Measurements from ENCODE around the gene TRRAP. TPM values are rescaled to one million over a fixed set of nuclear protein-coding genes. Genes with fewer than 3 reads are reported as not detected.

Gene TRRAP
- total and polyA plus RNA-seq, 5 donors from 2014 or later, result 2.9 to 66.5 (median 3.8) TPM

DNA sequence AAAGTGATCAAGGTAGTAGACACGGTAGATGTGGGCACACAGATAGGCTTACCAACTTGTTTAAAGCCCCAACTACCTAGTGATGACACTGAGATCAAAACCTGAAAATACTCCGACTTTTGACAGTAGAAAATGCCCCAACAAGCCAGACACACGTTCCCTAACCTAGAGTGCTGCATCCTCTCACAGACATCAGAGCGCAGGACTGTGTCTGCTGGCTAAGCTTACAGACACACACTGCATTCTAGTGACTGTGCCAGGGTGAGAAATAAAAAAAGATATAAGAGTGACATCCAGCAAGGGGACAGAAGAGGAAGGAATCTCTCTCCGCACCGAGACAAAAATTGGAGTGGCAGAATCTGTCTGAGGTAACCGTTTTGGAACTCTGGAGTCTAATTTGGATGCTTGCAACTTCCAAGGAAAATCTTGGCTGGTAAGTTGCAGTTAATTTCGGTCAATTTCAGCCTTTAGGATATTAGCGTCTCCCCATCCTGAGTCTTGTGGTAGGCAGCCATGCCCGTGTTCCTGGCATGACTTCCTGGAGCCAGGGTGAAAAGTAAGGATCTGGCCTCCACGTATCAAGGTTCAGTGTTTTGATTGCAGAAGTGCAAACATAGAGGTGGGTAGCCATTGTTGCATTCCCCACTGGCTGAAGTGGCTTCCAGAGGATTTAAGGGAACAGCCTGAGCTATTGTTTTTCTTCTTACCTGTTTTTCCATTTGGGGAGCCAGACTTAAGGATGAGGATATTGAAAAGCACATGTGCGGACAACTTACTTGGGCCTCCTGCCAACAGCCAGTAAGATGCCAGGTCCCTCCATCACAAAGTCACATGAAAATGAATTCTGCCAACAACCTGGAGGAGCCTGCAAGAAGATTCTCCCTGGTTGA lies 141.4 kb downstream of the TRRAP start:
- H3K27ac ChIP-seq (ENCODE audit: insufficient read depth, low read length, poor library complexity, severe bottlenecking), result no peak overlapping the region
- DNase-seq (no peak), ATAC-seq (ENCODE audit: low read depth in 2 of 2) (no peak)
- H3K4me1 Mint-ChIP-seq, result peaks cover 11 to 34% (median 17%) of the 10 kb centered on the region in 4 donors
- peaks cover 43% of the 10 kb centered on the region for H3K36me3 Mint-ChIP-seq
- H3K9me3 ChIP-seq (ENCODE audit: control insufficient read depth in 2 of 2, low read length in 2 of 2), result no peaks in the 10 kb centered on the region
- H3K27me3 Mint-ChIP-seq, result no peaks in the 10 kb centered on the region
- H3K4me3 Mint-ChIP-seq, result no peak overlapping the region
- no peak overlapping the region for H3K4me3 ChIP-seq (ENCODE audit: low read depth, low read length)
- H3K27me3 ChIP-seq (ENCODE audit: control insufficient read depth, insufficient read depth, low read length), result no peaks in the 10 kb centered on the region
- H3K4me1 ChIP-seq (ENCODE audit: control insufficient read depth, insufficient read depth, low read length, poor library complexity, severe bottlenecking), result no peaks in the 10 kb centered on the region
- peaks cover 0 to 3% (median 0%) of the 10 kb centered on the region in 7 donors for H3K9me3 Mint-ChIP-seq
- peaks cover 30% of the 10 kb centered on the region for H3K36me3 ChIP-seq (ENCODE audit: control insufficient read depth, insufficient read depth, low read length)
- H3K27ac Mint-ChIP-seq, result peak overlapping the region in 1 of 3 donors; percentile 26

DNA sequence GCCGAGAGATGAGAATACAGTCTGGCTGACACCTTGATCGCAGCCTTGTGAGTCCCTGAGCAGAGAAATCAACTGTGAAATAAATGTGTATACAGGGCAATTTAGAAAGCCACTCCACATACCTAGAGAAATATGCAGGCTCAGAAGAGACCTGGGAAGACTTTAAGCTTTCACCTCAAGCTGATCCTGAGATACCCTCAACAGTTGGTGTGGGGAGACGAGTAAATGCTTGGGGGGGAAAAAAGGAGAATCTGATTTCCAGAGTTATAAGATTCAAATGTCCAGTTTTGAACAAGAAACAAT lies 142.0 kb downstream of the TRRAP start:
- peaks cover 11 to 34% (median 16%) of the 10 kb centered on the region in 4 donors for H3K4me1 Mint-ChIP-seq
- Histone ChIP-seq H3K27ac (ENCODE audit: insufficient read depth, low read length, poor library complexity, severe bottlenecking) (no peak overlapping the region), H3K36me3 (ENCODE audit: control insufficient read depth, insufficient read depth, low read length) (peaks cover 26% of the 10 kb centered on the region), H3K9me3 (ENCODE audit: control insufficient read depth in 2 of 2, low read length in 2 of 2) (no peaks in the 10 kb centered on the region), H3K4me3 (ENCODE audit: low read depth, low read length) (no peak overlapping the region), H3K4me1 (ENCODE audit: control insufficient read depth, insufficient read depth, low read length, poor library complexity, severe bottlenecking) (no peaks in the 10 kb centered on the region), H3K27me3 (ENCODE audit: control insufficient read depth, insufficient read depth, low read length) (no peaks in the 10 kb centered on the region)
- H3K9me3 Mint-ChIP-seq, result peaks cover 0 to 1% (median 0%) of the 10 kb centered on the region in 7 donors
- DNase-seq (no peak), ATAC-seq (ENCODE audit: low read depth in 2 of 2) (no peak)
- no peaks in the 10 kb centered on the region for H3K27me3 Mint-ChIP-seq
- H3K4me3 Mint-ChIP-seq, result no peak overlapping the region
- H3K36me3 Mint-ChIP-seq, result peaks cover 40% of the 10 kb centered on the region
- H3K27ac Mint-ChIP-seq, result peak overlapping the region in 1 of 3 donors; percentile 26

DNA sequence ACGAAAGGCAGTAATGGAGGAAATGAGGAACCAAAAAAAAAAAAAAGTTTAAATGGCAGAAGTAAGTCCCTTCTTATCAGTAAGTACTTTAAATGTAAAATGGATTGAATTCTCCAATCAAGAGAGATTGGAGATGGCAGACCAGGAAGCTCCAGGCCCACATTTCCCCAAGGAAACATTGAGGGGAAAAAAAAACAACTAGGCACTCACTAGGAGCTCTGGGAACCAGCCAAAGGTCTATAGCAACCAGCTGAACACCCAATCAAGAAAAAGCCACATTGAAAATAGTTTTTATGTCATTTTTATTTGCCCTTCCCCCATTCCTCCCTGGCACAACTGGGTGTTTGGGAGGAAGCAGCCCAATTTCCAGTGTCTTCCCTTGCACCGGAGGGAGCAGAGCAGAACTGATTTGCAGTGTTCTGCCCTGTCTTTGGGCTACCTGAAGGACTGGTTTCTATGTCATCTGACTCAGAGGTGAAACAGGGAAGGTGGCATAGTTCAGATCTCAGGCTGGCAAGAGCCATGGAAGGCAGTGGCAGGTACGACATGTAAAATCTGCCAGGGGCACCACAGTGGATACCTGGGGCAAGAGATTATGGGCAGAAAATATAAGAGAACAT lies 143.7 kb downstream of the TRRAP start:
- Mint-ChIP-seq H3K27ac (peak overlapping the region in 2 of 3 donors; percentile 2 to 36), H3K27me3 (no peaks in the 10 kb centered on the region), H3K9me3 (peaks cover 0 to 1% (median 0%) of the 10 kb centered on the region in 7 donors), H3K36me3 (peaks cover 29% of the 10 kb centered on the region), H3K4me1 (peaks cover 4 to 38% (median 16%) of the 10 kb centered on the region in 4 donors), H3K4me3 (no peak overlapping the region)
- no peak overlapping the region for H3K4me3 ChIP-seq (ENCODE audit: low read depth, low read length)
- H3K36me3 ChIP-seq (ENCODE audit: control insufficient read depth, insufficient read depth, low read length), result peaks cover 23% of the 10 kb centered on the region
- H3K27me3 ChIP-seq (ENCODE audit: control insufficient read depth, insufficient read depth, low read length), result no peaks in the 10 kb centered on the region
- no peak for ATAC-seq (ENCODE audit: low read depth in 2 of 2)
- H3K4me1 ChIP-seq (ENCODE audit: control insufficient read depth, insufficient read depth, low read length, poor library complexity, severe bottlenecking), result no peaks in the 10 kb centered on the region
- H3K9me3 ChIP-seq (ENCODE audit: control insufficient read depth in 2 of 2, low read length in 2 of 2), result no peaks in the 10 kb centered on the region
- no peak for DNase-seq
- no peak overlapping the region for H3K27ac ChIP-seq (ENCODE audit: insufficient read depth, low read length, poor library complexity, severe bottlenecking)

DNA sequence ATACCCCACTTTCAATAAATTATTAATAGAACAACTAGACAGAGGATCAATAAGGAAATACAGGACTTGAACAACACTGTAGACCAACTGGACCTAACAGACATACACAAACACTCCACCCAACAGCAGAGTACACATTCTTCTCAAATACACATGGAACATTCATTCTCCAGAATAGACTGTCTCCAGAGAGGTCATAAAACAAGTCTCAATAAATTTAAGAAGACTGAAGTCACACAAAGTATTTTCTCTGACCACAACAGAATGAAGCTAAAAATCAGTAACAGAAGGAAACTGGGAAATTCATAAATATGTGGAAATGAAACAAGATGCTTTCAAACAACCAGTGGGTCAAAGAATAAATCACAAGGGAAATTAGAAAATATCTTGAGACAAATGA lies 145.7 kb downstream of the TRRAP start:
- Mint-ChIP-seq H3K9me3 (no peaks in the 10 kb centered on the region), H3K27me3 (no peaks in the 10 kb centered on the region), H3K4me1 (peaks cover 4 to 28% (median 14%) of the 10 kb centered on the region in 4 donors), H3K36me3 (peaks cover 38% of the 10 kb centered on the region), H3K4me3 (no peak overlapping the region), H3K27ac (peak overlapping the region in 1 of 3 donors; percentile 28)
- no peak overlapping the region for H3K27ac ChIP-seq (ENCODE audit: insufficient read depth, low read length, poor library complexity, severe bottlenecking)
- H3K36me3 ChIP-seq (ENCODE audit: control insufficient read depth, insufficient read depth, low read length), result peaks cover 35% of the 10 kb centered on the region
- ATAC-seq (ENCODE audit: low read depth in 2 of 2) (no peak), DNase-seq (no peak)
- H3K27me3 ChIP-seq (ENCODE audit: control insufficient read depth, insufficient read depth, low read length), result no peaks in the 10 kb centered on the region
- H3K4me1 ChIP-seq (ENCODE audit: control insufficient read depth, insufficient read depth, low read length, poor library complexity, severe bottlenecking), result no peaks in the 10 kb centered on the region
- no peaks in the 10 kb centered on the region for H3K9me3 ChIP-seq (ENCODE audit: control insufficient read depth in 2 of 2, low read length in 2 of 2)
- no peak overlapping the region for H3K4me3 ChIP-seq (ENCODE audit: low read depth, low read length)

DNA sequence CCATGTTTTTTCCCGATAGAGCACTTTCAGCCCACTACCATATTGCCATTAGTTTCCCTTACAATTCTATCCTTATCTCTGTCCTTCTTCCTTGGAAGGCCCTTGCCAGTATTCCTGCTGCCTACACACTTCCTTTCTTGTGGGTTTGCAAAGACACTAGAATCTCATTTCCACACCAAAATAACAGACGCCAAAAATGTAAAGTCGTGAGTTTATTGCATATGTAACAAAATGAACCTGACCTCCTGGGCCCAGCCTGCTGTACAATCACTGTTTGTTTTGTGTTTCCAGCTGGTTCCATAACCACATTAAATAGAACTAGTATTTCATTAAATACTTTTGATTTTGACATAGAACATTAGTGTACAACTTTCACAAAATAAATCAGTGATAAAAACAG lies 148.9 kb downstream of the TRRAP start:
- H3K4me1 ChIP-seq (ENCODE audit: control insufficient read depth, insufficient read depth, low read length, poor library complexity, severe bottlenecking), result no peaks in the 10 kb centered on the region
- H3K9me3 Mint-ChIP-seq, result no peaks in the 10 kb centered on the region
- H3K4me3 Mint-ChIP-seq, result peak overlapping the region in 1 of 4 donors; percentile 48
- no peaks in the 10 kb centered on the region for H3K27me3 Mint-ChIP-seq
- H3K27me3 ChIP-seq (ENCODE audit: control insufficient read depth, insufficient read depth, low read length), result no peaks in the 10 kb centered on the region
- peaks cover 42% of the 10 kb centered on the region for H3K36me3 ChIP-seq (ENCODE audit: control insufficient read depth, insufficient read depth, low read length)
- no peaks in the 10 kb centered on the region for H3K9me3 ChIP-seq (ENCODE audit: control insufficient read depth in 2 of 2, low read length in 2 of 2)
- no peak for DNase-seq
- H3K4me1 Mint-ChIP-seq, result peaks cover 4 to 16% (median 7%) of the 10 kb centered on the region in 4 donors
- ATAC-seq (ENCODE audit: low read depth in 2 of 2), result no peak
- no peak overlapping the region for H3K4me3 ChIP-seq (ENCODE audit: low read depth, low read length)
- H3K27ac ChIP-seq (ENCODE audit: insufficient read depth, low read length, poor library complexity, severe bottlenecking), result no peak overlapping the region
- peaks cover 48% of the 10 kb centered on the region for H3K36me3 Mint-ChIP-seq
- peak overlapping the region in 1 of 3 donors; percentile 63 for H3K27ac Mint-ChIP-seq

DNA sequence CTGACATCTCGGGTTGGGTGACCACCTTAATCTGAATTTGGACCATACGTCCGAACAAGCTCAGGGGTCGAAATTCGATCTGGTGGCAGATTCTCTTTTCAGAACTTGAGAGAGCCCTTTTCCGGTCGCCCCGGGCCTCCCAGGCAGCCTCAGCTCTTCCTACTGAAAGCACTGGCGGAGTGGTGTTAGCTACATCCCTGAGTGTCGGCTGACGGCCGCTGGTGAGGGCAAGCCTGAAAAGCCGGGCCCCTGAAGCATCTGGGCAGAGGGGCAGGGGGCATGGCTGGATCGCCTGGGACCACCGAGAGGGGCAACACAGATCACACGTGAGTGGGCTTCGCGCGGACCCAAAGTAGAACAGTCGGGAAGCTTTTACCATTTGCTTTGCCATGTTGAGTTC lies 149.5 kb downstream of the TRRAP start:
- H3K27me3 Mint-ChIP-seq, result no peaks in the 10 kb centered on the region
- Histone ChIP-seq H3K27ac (ENCODE audit: insufficient read depth, low read length, poor library complexity, severe bottlenecking) (no peak overlapping the region), H3K36me3 (ENCODE audit: control insufficient read depth, insufficient read depth, low read length) (peaks cover 47% of the 10 kb centered on the region), H3K9me3 (ENCODE audit: control insufficient read depth in 2 of 2, low read length in 2 of 2) (no peaks in the 10 kb centered on the region), H3K4me1 (ENCODE audit: control insufficient read depth, insufficient read depth, low read length, poor library complexity, severe bottlenecking) (no peaks in the 10 kb centered on the region), H3K27me3 (ENCODE audit: control insufficient read depth, insufficient read depth, low read length) (no peaks in the 10 kb centered on the region), H3K4me3 (ENCODE audit: low read depth, low read length) (no peak overlapping the region)
- no peak overlapping the region for H3K4me3 Mint-ChIP-seq
- H3K27ac Mint-ChIP-seq, result peak overlapping the region in 1 of 3 donors; percentile 29
- H3K36me3 Mint-ChIP-seq, result peaks cover 48% of the 10 kb centered on the region
- peaks cover 4 to 16% (median 7%) of the 10 kb centered on the region in 4 donors for H3K4me1 Mint-ChIP-seq
- ATAC-seq (ENCODE audit: low read depth in 2 of 2) (no peak), DNase-seq (no peak)
- H3K9me3 Mint-ChIP-seq, result no peaks in the 10 kb centered on the region

DNA sequence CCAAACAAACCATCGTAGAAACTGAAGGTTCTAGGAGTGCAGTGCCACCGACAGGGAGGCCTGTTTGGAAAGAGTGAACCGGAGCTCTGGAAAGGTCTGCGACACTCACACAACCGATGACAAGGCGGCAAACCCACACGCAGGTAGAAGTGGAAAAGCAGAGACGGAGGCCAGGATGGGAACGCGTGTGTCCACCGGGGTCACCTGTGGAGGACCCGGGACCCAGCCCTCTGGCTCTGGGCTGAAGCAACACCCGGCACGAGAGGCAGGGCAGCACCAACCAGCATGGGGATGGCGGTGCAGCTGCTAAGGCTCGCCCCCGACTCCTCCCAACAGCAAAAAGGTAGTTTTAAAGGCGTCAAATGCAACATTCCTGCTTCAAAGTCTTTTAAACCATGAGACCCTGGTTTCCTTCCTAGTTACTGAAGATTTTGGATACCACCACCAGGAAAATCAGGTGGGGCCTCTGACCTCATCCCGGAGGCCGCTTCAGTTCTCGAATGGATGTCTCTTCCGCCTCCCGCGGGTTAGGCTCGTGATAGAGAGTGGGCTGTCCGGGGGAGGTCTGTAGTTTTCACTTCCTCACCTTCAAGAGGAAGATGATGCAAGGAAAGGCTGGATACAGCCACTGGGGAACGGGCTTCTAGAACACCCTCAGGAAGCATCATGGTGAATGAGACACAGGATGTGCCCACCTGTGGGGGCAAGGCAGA lies 150.1 kb downstream of the TRRAP start:
- ATAC-seq (ENCODE audit: low read depth in 2 of 2), result no peak
- Mint-ChIP-seq H3K27ac (peak overlapping the region in 1 of 3 donors; percentile 29), H3K27me3 (no peaks in the 10 kb centered on the region), H3K4me3 (no peak overlapping the region), H3K4me1 (peaks cover 0 to 10% (median 5%) of the 10 kb centered on the region in 4 donors), H3K36me3 (peaks cover 44% of the 10 kb centered on the region), H3K9me3 (no peaks in the 10 kb centered on the region)
- no peak overlapping the region for H3K4me3 ChIP-seq (ENCODE audit: low read depth, low read length)
- H3K9me3 ChIP-seq (ENCODE audit: control insufficient read depth in 2 of 2, low read length in 2 of 2), result no peaks in the 10 kb centered on the region
- peaks cover 53% of the 10 kb centered on the region for H3K36me3 ChIP-seq (ENCODE audit: control insufficient read depth, insufficient read depth, low read length)
- no peak for DNase-seq
- H3K4me1 ChIP-seq (ENCODE audit: control insufficient read depth, insufficient read depth, low read length, poor library complexity, severe bottlenecking), result no peaks in the 10 kb centered on the region
- H3K27ac ChIP-seq (ENCODE audit: insufficient read depth, low read length, poor library complexity, severe bottlenecking), result no peak overlapping the region
- H3K27me3 ChIP-seq (ENCODE audit: control insufficient read depth, insufficient read depth, low read length), result no peaks in the 10 kb centered on the region
